Activated T-helper 1 cell treated with anti-CD3 and anti-CD28 coated beads, Interleukin-12 subunit alpha, Interleukin-12 subunit beta, Interleukin-2, Interleukin-4 antibody, amounts not matched to agents 30 ng/mL and 10 ng/mL and 1 ng/mL, durations not matched to agents 14 hours and 24 hours and 36 hours (primary cell): ENCODE data around the gene COL15A1. TPM values are rescaled to one million over a fixed set of nuclear protein-coding genes. Genes with fewer than 3 reads are reported as not detected.

Experiments
- DNase-seq: peaks from one replicate; pipeline ENCODE4 v3.0.0; 2021; ENCODE audit warnings: low spot score
- H3K27ac Mint-ChIP-seq: one replicate; pipeline ENCODE4 v1.8.0; 2021; ENCODE audit warnings: mild to moderate bottlenecking, mixed read lengths
- H3K27me3 Mint-ChIP-seq: one replicate; pipeline ENCODE4 v1.8.0; 2022; ENCODE audit warnings: mild to moderate bottlenecking, moderate library complexity, mixed read lengths; ENCODE audit not compliant: insufficient read depth
- H3K36me3 Mint-ChIP-seq: one replicate; pipeline ENCODE4 v1.8.0; 2021; ENCODE audit warnings: low read depth, mixed read lengths
- H3K4me1 Mint-ChIP-seq: one replicate; pipeline ENCODE4 v1.8.0; 2021; ENCODE audit warnings: low read depth, mixed read lengths
- H3K4me3 Mint-ChIP-seq: one replicate; pipeline ENCODE4 v1.8.0; 2021; ENCODE audit warnings: mild to moderate bottlenecking, moderate library complexity, mixed read lengths
- H3K9me3 Mint-ChIP-seq: one replicate; pipeline ENCODE4 v1.8.0; 2021; ENCODE audit warnings: mixed read lengths
- intact Hi-C: fragments of 100-400 bp; cut with micrococcal nuclease; formaldehyde crosslinking; loops from one replicate; pipeline ENCODE4 v1.15.1; 2024
- total RNA-seq: library from RNA; stranded (reverse); gene quantifications from 2 replicates; pipeline ENCODE4 v1.2.3, GENCODE V29; 2022

Gene COL15A1
- total RNA-seq, 1 donor from 2014 or later, result 0.05 TPM

DNA sequence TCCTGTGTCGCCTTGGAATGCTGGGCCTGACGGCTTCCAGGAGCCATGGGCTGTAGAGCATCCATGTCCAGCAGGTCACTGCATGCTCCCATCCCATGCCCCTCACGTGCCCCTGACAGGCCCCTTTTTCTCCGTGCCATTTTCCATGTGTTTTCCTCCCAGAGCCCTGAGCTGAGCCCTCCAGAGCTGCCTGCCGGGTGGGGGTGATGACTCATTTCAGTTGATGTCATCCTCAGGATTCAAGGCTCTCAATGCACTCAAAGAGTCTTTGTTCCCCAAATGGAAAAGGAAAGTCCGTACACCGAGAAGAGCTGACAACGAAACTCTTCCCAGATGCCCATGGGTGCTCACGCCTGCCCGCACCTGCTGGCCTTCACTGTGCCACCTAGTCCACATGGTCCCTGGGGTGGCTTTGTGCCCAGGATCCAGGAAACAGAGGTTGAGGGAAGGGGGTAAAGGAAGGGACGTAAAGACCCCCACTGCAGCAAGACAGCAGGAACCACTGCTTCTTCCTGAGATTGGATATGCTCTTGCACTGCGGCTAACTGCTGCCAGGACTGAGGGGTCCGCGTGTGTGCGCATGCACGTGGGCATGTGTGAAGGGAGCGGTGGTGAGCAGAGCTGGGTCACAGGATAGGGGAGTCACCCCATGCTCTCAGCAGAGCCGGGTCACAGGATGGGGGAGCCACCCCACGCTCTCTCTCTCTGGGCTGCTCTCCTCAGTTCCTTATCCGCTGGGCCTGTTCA lies 27.6 kb downstream of the COL15A1 start:
- H3K27ac Mint-ChIP-seq, result no peak overlapping the region

DNA sequence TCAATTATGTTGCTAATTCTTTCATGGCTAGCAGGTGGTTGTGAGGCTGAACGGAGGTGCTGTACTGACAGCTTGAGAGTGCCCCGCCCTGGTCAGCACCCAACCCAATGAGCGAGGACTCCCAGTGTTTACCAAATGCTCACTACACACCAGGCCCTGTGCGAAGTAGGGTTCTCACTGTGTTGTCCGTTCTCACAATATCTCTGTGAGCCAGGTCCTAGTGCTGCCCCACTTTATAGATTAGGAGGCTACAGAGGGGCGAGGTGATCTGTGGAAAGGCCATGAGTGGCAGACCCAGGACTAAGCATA lies 28.2 kb downstream of the COL15A1 start:
- no peaks in the 10 kb centered on the region for H3K36me3 Mint-ChIP-seq
- H3K27me3 Mint-ChIP-seq, result peaks cover 17% of the 10 kb centered on the region
- H3K9me3 Mint-ChIP-seq, result no peaks in the 10 kb centered on the region
- H3K4me3 Mint-ChIP-seq, result no peak overlapping the region
- H3K27ac Mint-ChIP-seq, result no peak overlapping the region
- intact Hi-C loops, result no loop called here
- no peaks in the 10 kb centered on the region for H3K4me1 Mint-ChIP-seq
- DNase-seq, result no peak

More for the DNA sequence above, 27.6 kb downstream of the COL15A1 start:
- peaks cover 13% of the 10 kb centered on the region for H3K27me3 Mint-ChIP-seq
- H3K36me3 Mint-ChIP-seq, result no peaks in the 10 kb centered on the region
- no peak for DNase-seq
- no peak overlapping the region for H3K4me3 Mint-ChIP-seq
- intact Hi-C loops, result no loop called here
- H3K9me3 Mint-ChIP-seq, result no peaks in the 10 kb centered on the region
- H3K4me1 Mint-ChIP-seq, result no peaks in the 10 kb centered on the region

DNA sequence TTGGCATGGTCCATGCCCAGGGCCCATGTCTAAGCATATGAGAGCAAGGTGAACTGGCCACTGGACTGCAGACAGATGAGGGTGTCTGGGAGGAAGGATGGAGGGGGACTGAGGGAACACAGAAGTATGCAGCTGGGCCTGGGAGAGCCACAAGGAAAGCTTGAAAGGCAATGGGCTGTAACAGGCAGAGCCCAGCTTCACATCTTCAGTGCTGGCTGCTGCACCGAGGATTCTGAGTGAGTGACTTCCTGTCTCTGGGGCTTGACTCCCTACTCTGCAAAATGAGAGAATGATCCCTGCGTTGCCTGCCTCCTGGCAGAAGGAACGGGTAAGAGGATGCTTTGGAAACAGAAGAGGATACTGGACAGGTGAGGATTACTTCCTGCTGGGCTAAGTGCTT lies 29.0 kb downstream of the COL15A1 start:
- Mint-ChIP-seq H3K36me3 (no peaks in the 10 kb centered on the region), H3K27me3 (peaks cover 18% of the 10 kb centered on the region), H3K9me3 (no peaks in the 10 kb centered on the region), H3K4me1 (no peaks in the 10 kb centered on the region), H3K4me3 (no peak overlapping the region), H3K27ac (no peak overlapping the region)
- no peak for DNase-seq
- intact Hi-C loops, result no loop called here

DNA sequence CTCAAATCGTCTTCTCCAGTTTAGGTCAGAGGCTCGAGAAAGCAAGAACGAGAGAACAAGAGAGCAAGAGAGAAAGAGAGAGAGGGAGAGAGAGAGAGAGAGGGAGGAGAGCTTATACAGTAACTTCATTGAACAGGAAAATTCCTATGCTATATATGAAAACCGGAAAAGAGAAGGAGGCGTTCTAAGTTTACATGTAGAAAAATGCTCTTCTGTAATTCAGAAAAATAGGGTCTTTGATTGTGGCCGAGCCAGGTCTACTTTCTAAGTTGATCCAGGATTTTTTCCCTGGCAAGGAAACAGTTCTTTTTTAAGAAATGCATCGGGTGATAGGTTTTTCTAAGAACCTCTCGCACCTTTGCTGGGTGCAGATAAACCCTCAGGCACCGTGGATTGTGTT lies 29.5 kb downstream of the COL15A1 start:
- Mint-ChIP-seq H3K9me3 (no peaks in the 10 kb centered on the region), H3K27me3 (peaks cover 19% of the 10 kb centered on the region), H3K4me3 (no peak overlapping the region), H3K36me3 (no peaks in the 10 kb centered on the region), H3K27ac (no peak overlapping the region), H3K4me1 (peaks cover 2% of the 10 kb centered on the region)
- no peak for DNase-seq
- intact Hi-C loops, result no loop called here

DNA sequence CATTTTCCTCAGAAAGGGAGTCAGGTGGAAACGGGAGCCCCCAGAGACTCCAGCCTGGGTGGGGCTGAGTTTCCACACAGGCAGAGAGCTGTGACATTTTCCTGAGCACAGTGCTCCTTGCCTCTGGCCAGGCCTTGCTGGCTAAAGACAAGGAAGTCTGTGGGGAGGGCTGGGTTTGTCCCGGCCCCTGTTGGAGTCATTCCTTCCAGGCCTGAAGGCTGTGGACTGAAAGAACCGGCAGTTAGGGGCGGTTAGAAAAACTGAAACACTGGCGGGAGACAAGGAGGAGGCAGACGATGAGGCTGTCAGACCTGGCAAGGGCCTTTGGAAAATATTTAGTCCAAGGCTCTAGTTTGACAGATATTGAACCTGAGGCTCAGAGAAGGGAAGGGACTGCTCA lies 29.9 kb downstream of the COL15A1 start:
- H3K4me1 Mint-ChIP-seq, result peaks cover 6% of the 10 kb centered on the region
- no peaks in the 10 kb centered on the region for H3K9me3 Mint-ChIP-seq
- no peak for DNase-seq
- peaks cover 23% of the 10 kb centered on the region for H3K27me3 Mint-ChIP-seq
- H3K4me3 Mint-ChIP-seq, result no peak overlapping the region
- intact Hi-C loops, result no loop called here
- no peaks in the 10 kb centered on the region for H3K36me3 Mint-ChIP-seq
- no peak overlapping the region for H3K27ac Mint-ChIP-seq

DNA sequence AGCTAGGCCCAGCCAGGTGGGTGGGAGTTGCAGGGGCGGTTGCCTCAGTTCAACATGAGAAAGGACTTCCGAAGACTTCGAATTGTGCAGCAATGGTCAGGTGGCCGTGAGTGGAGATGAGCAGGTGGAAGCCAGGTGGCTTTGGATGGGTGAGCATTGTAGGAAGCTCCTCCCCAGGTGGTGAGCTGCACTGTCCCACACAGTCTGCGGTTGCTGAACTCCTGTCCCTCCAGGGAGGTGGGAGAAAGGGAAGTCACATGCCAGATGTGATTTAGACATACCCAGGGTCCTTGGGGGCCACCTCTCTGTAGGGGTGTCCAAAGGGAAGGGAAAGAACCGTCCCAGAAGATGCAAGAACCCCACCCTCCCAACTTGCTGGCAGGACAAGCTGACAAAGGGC lies 30.4 kb downstream of the COL15A1 start:
- Mint-ChIP-seq H3K9me3 (no peaks in the 10 kb centered on the region), H3K4me3 (no peak overlapping the region), H3K27ac (no peak overlapping the region), H3K36me3 (no peaks in the 10 kb centered on the region), H3K27me3 (peaks cover 27% of the 10 kb centered on the region), H3K4me1 (peaks cover 6% of the 10 kb centered on the region)
- intact Hi-C loops, result no loop called here
- no peak for DNase-seq

DNA sequence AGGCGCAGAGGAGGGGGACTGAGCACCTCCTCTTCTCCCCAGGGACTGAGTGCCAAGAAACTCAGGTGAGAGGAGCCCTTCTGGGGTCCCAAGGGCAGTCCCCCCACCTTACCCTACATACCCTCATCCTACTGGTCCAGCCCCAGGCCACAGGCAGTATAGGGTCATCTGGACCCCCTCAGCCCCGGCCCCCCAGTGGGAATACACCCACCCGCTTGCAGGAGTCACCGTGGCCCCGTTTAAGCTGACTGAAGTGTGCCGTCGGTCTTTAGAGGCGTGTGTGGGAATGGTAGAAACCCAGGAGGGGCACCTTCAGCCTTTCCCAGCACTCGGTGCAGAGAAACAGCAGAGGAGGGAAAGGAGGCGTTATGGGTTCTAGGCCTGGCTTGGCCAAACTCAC lies 30.8 kb downstream of the COL15A1 start:
- Mint-ChIP-seq H3K27ac (no peak overlapping the region), H3K9me3 (no peaks in the 10 kb centered on the region), H3K4me1 (peaks cover 6% of the 10 kb centered on the region), H3K36me3 (no peaks in the 10 kb centered on the region), H3K27me3 (peaks cover 27% of the 10 kb centered on the region), H3K4me3 (no peak overlapping the region)
- DNase-seq, result no peak
- intact Hi-C loops, result no loop called here

DNA sequence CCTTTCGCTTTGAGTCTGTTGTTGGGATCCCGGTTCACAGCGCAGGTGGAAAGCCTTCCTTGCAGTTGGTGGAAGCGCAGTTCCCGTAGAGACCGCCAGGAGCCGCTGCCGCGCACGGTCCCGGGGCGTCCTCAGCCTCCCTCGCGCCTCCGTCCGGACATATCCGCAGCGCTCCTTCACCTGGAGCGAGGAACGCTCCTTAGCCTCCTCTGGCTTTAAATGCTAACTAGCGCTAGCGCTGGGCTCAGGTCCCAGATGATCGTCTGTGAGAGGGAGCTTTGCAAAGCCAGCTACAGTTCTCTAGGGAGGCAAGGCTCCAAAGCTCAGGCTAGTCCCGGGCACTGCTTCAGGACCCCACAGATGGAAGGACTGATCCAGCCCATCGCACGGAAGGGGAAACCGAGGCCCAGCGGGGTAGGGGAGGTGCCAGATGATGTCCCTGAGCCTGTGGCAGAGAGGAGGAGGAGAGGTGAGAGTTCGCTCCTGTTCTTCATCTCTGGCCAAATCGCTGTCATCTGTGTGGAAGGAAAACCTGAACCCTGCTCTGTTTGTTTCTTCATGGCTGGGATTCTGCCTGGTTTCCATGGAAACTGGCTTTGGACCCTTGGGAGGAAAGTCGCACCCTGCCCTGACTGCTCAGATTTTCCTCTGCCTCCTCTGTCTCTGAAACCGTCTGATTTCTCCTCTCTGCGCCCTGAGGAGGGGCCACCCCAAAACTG lies 31.4 kb downstream of the COL15A1 start:
- DNase-seq, result peak; percentile 70
- Mint-ChIP-seq H3K36me3 (no peaks in the 10 kb centered on the region), H3K4me3 (peak overlapping the region; percentile 8), H3K27ac (no peak overlapping the region), H3K4me1 (peaks cover 6% of the 10 kb centered on the region), H3K9me3 (no peaks in the 10 kb centered on the region), H3K27me3 (peaks cover 31% of the 10 kb centered on the region)
- intact Hi-C loops, result loop anchor here (1.0 kb wide), 4 partner anchors 25 to 165 kb away; partner anchors contain the start of gene TGFBR1

DNA sequence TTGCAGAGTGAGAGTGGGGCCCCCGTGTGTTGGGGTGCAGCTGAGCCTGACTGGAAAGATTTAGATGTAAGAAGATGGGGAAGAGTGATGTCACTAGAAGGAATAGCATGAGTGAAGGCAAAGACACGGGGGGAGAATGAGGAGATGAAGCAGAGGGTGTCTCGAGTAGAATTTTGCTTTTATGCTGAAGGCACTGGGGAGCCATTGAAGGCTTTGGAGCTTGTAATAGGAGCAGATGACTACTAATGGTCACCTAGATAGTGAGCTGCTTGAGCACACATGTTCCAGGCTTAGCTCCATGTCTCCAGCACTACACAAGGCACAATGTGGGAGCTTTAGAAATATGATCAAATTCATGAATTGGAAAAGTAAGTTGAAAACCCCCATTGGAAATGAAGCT lies 32.1 kb downstream of the COL15A1 start:
- intact Hi-C loops, result loop anchor here (1.0 kb wide), 4 partner anchors 24 to 164 kb away; partner anchors contain the start of gene TGFBR1
- peaks cover 33% of the 10 kb centered on the region for H3K27me3 Mint-ChIP-seq
- no peaks in the 10 kb centered on the region for H3K36me3 Mint-ChIP-seq
- DNase-seq, result no peak
- no peaks in the 10 kb centered on the region for H3K9me3 Mint-ChIP-seq
- no peak overlapping the region for H3K4me3 Mint-ChIP-seq
- no peak overlapping the region for H3K27ac Mint-ChIP-seq
- peaks cover 6% of the 10 kb centered on the region for H3K4me1 Mint-ChIP-seq

DNA sequence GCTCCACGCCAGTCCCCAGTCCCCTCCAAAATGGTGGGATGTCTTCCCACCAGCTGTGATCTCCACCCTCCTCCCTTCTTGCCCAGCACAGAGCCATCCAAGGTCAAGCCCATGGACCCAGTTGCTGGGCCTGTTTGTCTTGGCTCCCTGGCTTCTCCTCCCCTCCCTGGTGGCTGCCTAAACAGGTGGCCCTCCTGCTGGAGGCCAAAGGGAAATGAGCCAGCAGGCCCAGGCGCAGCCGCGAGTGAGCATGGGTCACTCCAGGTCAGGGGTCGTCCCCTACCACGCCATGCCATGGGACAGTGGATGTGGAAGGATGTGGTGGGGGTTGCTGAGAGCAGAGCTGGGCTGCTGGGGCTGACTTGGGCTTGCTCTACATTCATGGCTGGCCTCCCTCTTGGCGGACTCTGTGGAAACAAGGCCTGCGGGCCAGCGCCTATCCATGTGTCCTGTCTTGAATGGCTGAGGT lies 33.6 kb downstream of the COL15A1 start:
- H3K9me3 Mint-ChIP-seq, result no peaks in the 10 kb centered on the region
- peaks cover 6% of the 10 kb centered on the region for H3K4me1 Mint-ChIP-seq
- peaks cover 33% of the 10 kb centered on the region for H3K27me3 Mint-ChIP-seq
- H3K27ac Mint-ChIP-seq, result no peak overlapping the region
- H3K36me3 Mint-ChIP-seq, result no peaks in the 10 kb centered on the region
- H3K4me3 Mint-ChIP-seq, result no peak overlapping the region
- DNase-seq, result no peak
- intact Hi-C loops, result no loop called here

DNA sequence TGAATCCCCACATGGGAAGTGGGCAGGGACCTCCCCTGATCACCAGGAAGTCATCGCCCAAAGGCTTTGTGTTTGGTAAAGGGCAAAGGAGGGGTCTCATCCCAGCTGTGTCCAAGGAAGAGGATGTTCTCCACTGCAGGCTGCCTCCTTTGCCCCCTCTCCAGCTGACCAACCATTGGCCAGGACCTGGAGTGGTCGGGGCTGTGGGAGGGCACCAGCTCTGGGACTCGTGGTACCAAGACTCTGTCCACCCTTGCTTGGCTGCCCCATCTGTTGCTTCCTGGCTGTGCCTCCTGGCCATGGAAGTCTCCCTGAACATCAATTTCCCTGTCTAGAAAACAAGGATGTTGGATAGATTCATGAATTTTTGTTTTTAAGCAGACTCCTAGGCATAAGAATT lies 34.1 kb downstream of the COL15A1 start:
- H3K27me3 Mint-ChIP-seq, result peaks cover 38% of the 10 kb centered on the region
- H3K36me3 Mint-ChIP-seq, result no peaks in the 10 kb centered on the region
- no peaks in the 10 kb centered on the region for H3K9me3 Mint-ChIP-seq
- DNase-seq, result no peak
- intact Hi-C loops, result no loop called here
- H3K27ac Mint-ChIP-seq, result no peak overlapping the region
- H3K4me1 Mint-ChIP-seq, result peaks cover 6% of the 10 kb centered on the region
- no peak overlapping the region for H3K4me3 Mint-ChIP-seq

DNA sequence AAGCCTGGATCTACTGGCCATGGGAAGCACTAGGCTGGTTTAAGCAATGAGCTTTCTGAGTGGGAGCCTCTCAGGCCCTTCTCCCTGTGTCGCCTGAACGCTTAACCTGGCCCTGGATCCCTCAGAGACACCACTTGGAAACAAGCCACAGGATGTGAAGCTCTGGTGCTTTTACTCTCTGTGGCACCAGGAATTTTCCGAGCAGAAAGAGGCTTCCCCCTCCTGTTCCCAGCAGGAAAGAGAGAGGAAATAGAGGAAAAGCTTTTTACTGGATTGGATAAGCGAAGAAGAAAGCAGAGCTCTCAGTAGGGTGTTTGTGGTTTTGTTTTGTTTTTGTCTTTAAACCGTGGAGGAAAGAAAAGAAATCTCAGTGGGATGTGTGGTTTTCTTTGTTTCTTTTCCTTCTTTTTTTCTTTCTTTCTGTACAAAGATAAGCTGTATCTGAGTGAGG lies 34.5 kb downstream of the COL15A1 start:
- Mint-ChIP-seq H3K27ac (no peak overlapping the region), H3K4me1 (peaks cover 6% of the 10 kb centered on the region), H3K27me3 (peaks cover 39% of the 10 kb centered on the region), H3K9me3 (no peaks in the 10 kb centered on the region), H3K36me3 (no peaks in the 10 kb centered on the region), H3K4me3 (no peak overlapping the region)
- DNase-seq, result no peak
- intact Hi-C loops, result no loop called here

DNA sequence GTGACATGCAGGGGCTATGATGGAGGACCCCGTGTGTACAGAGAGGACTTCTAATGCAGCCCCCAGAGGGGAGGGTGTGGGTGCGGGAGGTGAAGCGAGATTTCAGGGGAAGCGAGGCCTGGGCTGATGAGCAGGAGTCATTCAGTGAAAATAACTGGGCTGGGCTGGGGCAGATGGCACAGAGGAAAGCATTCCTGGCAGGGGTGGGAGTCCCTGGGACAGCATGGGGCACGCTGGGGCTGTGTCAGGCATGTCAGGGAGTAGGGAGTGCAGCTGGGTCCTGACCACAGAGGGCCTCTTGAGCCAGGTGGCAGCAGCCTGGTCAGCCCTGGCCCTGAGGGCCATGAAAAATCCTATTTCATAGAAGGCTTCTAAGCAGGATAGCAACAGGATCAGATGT lies 36.6 kb downstream of the COL15A1 start:
- DNase-seq, result no peak
- no peaks in the 10 kb centered on the region for H3K9me3 Mint-ChIP-seq
- peaks cover 35% of the 10 kb centered on the region for H3K27me3 Mint-ChIP-seq
- intact Hi-C loops, result no loop called here
- H3K27ac Mint-ChIP-seq, result no peak overlapping the region
- no peak overlapping the region for H3K4me3 Mint-ChIP-seq
- no peaks in the 10 kb centered on the region for H3K36me3 Mint-ChIP-seq
- peaks cover 6% of the 10 kb centered on the region for H3K4me1 Mint-ChIP-seq
